NCI-H2227 (cell line): ENCODE results near the gene KCNQ1OT1.
A peak's percentile ranks its signal among the peaks of the same experiment; 100 is the strongest.

ENCODE experiments used
- DNase-seq: peaks from one replicate; lab custom pipeline; 2025; ENCODE audit not compliant: unreplicated experiment; lab: John Stamatoyannopoulos, UW

KCNQ1OT1 gene

GRCh38 chr11:2699531-2700414 lies at the start of gene KCNQ1OT1:
Gene KCNQ1OT1, minus strand, starts transcription at chr11:2699994.
- peak; percentile 93 for DNase-seq

- no peak for DNase-seq
These were observed 49.2 kb upstream of the KCNQ1OT1 start for GRCh38 chr11:2748814-2749554.

GRCh38 chr11:2748061-2748813 lies 48.4 kb upstream of the KCNQ1OT1 start:
- no peak for DNase-seq

DNA sequence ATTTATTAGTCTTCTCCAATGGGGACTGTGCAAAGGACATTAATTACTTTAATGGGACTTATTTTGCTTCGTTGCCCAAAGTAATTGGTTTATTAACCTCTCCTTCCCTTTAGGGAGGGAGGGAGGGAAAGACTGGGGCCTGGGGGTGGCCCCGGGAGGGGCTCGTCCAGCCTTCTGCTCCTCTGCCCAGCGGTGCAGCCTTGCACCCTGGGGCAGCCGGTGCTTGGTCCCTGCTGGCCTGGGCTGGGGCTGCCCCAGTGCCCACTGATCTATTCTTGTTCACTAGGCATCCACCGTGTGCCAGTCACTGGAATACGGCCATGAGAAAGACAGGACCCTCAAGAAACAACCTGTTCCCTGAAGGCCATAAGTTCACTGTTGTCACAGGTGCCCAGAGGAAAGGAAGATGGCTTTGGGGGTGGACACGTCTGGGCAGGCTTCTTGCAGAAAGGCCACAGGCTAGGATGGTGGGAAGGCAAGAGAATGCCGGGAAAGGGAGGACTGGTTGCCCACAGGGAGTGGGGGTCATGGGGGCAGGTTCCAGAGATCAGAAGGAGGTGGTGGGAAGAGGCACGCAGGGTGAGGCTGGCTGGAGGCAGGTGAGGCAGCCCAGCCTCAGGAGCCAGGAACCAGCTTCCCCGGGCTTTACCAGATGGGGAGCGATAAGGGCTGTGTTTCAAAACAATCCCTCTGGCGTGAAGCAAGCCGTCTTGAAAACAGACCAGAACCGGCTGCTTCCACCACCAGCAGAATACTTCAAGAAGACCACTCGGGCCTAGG lies 47.6 kb upstream of the KCNQ1OT1 start:
- DNase-seq = no peak

DNA sequence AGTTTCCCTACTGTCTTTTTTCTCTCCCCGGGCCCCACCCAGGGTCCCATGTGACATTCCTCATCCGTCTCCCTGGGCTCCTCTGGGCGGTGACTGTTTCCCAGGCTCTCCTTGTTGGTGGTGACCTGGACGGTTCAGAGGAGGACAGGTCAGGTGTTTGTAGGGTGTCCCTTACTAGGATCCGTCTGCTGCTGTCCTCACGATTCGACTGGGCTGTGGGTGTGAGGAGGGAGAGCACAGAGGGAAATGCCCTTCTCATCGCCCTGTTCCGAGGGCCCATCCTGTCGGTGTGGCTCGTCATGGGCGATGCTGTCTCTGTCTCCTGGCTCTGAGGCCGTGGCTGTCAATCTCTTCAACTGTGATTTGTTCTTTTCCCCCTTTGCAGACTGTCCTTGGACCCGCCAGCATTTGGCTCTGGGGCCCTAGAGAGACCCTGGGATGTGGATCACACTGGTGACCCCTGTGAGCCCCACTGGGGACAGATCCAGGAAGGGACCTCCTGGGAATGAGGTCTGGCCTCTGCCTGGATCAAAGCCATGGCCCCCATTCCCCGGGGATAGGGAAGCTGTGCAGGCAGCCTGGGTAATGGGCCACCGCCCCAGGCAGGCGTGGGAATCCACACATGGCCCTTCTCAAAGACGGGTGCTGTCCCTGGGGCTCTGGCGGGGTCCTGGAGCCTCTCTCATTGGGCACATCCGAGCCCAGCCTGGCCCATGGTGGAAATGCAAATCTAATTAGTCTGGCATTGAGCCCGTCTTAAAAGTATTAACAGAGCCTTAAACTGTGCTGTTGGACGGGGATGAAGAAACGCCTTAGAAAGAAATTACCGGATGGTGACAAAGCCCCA lies 46.8 kb upstream of the KCNQ1OT1 start:
- DNase-seq = no peak

GRCh38 chr11:2745511-2745910 lies 45.7 kb upstream of the KCNQ1OT1 start:
- no peak for DNase-seq

GRCh38 chr11:2744166-2744565 lies 44.4 kb upstream of the KCNQ1OT1 start:
- no peak for DNase-seq

DNA sequence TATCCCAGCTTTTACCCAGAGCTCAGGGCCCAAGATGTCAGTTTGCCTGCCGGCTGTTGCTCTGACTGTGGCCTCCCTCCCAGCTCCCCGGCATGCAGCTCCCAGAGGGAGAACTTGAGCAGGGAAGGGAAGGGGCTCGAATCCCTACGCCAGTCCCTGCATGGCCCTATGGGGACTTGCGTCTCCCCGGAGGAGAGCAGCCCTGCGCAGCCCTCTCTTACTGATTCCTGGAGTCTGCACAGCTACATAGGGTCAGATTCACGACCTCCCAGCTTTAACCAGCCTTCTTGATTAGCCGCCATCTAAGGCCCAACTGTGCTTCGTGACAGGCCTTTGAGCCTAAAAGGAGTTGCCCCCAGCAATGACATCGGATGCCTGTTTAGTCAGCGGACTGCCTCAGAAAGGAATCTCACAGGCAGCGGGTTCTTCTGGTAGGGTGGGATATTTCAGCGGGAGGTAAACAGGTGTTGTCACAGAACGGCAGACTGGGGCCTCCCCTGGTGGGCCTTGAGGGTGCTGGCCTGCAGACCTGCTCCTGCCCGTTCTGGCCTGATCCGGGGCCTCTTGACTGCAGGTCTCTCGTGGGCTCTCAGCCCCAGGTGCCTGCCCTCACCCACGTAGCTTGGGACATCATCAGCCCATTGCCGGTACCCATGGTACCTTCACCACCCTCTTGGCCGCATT lies 43.8 kb upstream of the KCNQ1OT1 start:
- no peak for DNase-seq

- DNase-seq = no peak
These were observed 43.0 kb upstream of the KCNQ1OT1 start for GRCh38 chr11:2742611-2743426.

- DNase-seq = no peak
These were observed 42.4 kb upstream of the KCNQ1OT1 start for GRCh38 chr11:2742201-2742600.

DNA sequence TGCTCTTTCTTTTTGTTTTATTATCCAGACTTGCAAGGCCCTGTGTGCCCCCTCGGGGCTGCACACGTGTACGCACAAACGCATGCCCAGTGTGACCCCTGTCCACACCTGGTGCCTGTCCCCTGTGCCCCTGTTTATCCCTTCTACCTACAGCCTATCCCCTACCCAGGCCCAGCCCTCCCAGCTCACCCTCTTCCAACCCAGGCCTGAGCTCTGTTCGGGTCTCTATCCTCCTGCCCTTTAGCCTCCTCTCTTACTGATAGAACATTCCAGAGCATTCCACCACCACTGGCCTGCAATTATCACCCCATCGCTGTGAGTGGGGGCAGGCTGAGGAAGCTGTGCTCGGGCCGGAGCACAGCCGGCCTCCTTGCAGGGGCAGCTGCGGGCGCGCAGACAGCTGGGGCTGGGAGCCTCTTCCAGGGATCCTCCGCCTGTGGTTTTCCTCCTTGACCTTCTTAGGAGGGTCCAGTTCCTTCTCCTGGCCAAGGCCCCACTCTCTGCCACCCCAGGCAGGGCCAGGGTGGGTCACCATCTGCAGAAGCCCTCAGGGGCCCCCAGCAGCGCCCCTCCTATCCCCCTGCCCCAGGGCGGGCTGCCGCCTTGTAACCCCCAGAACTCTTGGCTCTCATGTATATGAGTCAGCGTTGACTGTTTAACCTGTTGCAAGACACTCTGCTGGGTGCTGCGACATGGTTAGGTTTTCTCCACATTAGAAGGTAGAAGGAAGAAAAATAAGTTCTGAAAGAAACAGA lies 41.8 kb upstream of the KCNQ1OT1 start:
- no peak for DNase-seq

GRCh38 chr11:2741006-2741376 lies 41.2 kb upstream of the KCNQ1OT1 start:
- no peak for DNase-seq

DNA sequence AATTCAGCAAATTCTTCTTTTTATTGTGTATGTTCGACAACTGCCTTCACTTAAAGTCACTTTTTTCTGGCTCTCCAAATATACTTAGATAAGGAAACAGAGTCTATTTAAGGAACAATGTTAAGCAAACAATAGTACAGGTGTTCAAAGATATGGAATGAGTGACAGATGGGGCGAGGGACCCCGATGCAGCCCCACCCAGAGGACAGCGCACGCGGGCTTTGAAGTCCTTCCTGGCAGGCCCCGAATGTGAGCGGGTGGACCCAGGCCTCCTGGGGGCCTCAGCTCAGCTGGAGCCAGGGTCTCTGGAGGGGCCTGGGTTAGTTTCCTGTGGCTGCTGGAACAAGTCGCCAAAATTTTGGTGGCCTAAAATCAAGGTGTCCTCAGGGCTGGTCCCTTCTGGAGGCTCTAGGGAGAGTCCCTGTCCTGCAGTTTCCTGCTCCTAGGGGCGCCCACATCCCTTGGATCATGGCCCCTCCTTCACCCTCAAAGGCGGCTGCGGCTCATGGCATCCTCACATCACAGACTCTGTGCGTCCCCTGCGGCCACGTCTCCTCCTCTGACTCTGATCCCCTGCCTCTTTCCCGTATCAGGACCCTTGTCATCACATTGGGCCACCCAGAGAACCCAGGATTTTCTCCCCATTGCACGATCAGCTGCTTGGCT lies 40.6 kb upstream of the KCNQ1OT1 start:
- DNase-seq = no peak

DNA sequence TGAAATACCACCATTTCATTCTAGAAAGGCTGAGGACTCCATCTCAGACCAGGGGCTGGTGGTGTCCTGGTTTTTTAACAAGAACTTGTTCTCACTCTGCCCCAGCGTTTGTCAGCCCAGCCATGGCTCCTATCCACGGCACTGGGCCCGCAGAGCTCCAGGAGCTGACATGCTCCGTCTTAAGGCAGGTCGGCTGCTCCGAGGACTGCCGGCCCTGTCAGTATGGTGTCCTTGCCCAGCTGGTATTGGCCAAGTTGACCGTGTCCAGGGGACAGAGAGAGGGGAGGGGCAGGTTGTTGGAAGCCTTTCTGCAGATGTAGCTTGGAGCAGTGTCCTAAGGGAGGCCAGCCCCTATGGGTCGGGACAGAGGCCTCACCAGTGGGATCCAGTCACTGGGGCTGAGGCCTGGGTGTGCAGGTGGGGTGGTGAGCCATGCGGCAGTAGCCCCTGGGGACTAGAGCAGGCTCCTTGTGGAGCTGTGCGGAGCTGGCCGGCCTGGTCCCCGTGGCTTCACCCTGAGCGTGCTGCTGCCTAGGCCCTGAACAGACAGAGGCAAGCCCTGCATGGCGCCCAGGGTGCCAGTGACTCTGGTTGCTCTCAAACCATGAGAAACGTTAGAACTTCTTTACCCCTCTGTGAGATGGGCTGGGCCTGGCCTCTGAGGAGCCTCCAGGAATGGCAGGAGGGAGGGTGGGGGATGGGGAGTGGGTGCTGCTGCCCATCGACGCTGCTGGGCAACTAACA lies 39.9 kb upstream of the KCNQ1OT1 start:
- DNase-seq = no peak

GRCh38 chr11:2738551-2739431 lies 39.0 kb upstream of the KCNQ1OT1 start:
- DNase-seq = no peak

DNA sequence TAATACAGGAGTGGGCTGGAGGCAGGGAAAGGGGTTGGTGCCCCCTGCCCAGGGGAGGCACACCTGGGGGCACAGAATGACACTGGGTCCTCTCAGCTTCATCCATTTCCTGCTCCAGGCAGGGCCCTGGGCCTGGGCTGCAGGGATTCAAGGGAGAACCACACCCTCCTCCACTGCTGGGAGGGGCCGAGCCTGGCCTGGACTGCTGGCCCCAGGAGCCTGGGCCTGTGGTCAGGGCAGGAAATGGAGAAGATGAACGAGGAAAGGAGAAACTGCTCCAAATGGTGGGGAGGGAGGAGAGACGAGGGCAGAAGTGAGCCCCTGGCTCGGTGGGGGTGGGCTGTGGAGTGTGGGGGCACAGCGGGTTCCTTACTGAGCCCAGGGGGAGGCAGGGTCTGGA lies 38.1 kb upstream of the KCNQ1OT1 start:
- DNase-seq = no peak
